ENCODE results near the gene PRKAG2. TPM values are rescaled to one million over a fixed set of nuclear protein-coding genes. Genes with fewer than 3 reads are reported as not detected.
A peak's percentile ranks its signal among the peaks of the same experiment; 100 is the strongest.

The PRKAG2 gene
- total RNA-seq, 1 experiment from 2014 or later, result 18.9 TPM

GRCh38 chr7:151775547-151776443, 101.1 kb downstream of the PRKAG2 start:
- DNase-seq (ENCODE audit: low read depth), result no peak

GRCh38 chr7:151774951-151775350, 102.0 kb downstream of the PRKAG2 start:
- no peak for DNase-seq (ENCODE audit: low read depth)

- DNase-seq (ENCODE audit: low read depth), result no peak
Observed at GRCh38 chr7:151773797-151774196, 103.1 kb downstream of the PRKAG2 start.

- DNase-seq (ENCODE audit: low read depth), result no peak
Observed at GRCh38 chr7:151770232-151770631, 106.7 kb downstream of the PRKAG2 start.

GRCh38 chr7:151769188-151769821, 107.6 kb downstream of the PRKAG2 start:
- no peak for DNase-seq (ENCODE audit: low read depth)

- no peak for DNase-seq (ENCODE audit: low read depth)
Observed at GRCh38 chr7:151768805-151769187, 108.1 kb downstream of the PRKAG2 start.

- DNase-seq (ENCODE audit: low read depth), result no peak
Observed at GRCh38 chr7:151767557-151767956, 109.4 kb downstream of the PRKAG2 start.

- DNase-seq (ENCODE audit: low read depth), result no peak
Observed at GRCh38 chr7:151764056-151764920, 112.6 kb downstream of the PRKAG2 start.

- no peak for DNase-seq (ENCODE audit: low read depth)
Observed at GRCh38 chr7:151763420-151763984, 113.4 kb downstream of the PRKAG2 start.

GRCh38 chr7:151762583-151763245, 114.2 kb downstream of the PRKAG2 start:
- DNase-seq (ENCODE audit: low read depth), result no peak

- DNase-seq (ENCODE audit: low read depth), result no peak
Observed at GRCh38 chr7:151761957-151762356, 115.0 kb downstream of the PRKAG2 start.

GRCh38 chr7:151761231-151761630, 115.7 kb downstream of the PRKAG2 start:
- no peak for DNase-seq (ENCODE audit: low read depth)

GRCh38 chr7:151759591-151760042, 117.3 kb downstream of the PRKAG2 start:
- DNase-seq (ENCODE audit: low read depth), result peak; percentile 55

- DNase-seq (ENCODE audit: low read depth), result no peak
Observed at GRCh38 chr7:151758622-151759540, 118.0 kb downstream of the PRKAG2 start.

GRCh38 chr7:151757274-151757673, 119.6 kb downstream of the PRKAG2 start:
- no peak for DNase-seq (ENCODE audit: low read depth)

GRCh38 chr7:151756866-151757265, 120.0 kb downstream of the PRKAG2 start:
- DNase-seq (ENCODE audit: low read depth), result no peak

- peak; percentile 67 for DNase-seq (ENCODE audit: low read depth)
Observed at GRCh38 chr7:151756076-151756731, 120.7 kb downstream of the PRKAG2 start.

- no peak for DNase-seq (ENCODE audit: low read depth)
Observed at GRCh38 chr7:151755131-151755801, 121.6 kb downstream of the PRKAG2 start.

All from HT1080 (cell line).